GM18951 (cell line): Measurements from ENCODE around the gene PPFIA2.

Source experiments
- POLR2A ChIP-seq: IDR thresholded peaks from 4 replicates; pipeline ENCODE4 v1.6.1; 2011; ENCODE audit warnings: mild to moderate bottlenecking; ENCODE audit not compliant: insufficient read length, insufficient read depth; ENCODE audit errors: extremely low read depth
- in situ Hi-C: fragments of 300-500 bp; cut with MboI; formaldehyde crosslinking; loops from one replicate; pipeline ENCODE4 v1.12.0; 2022; ENCODE audit warnings: low sequenced_read_pairs, mixed read lengths, inconsistent platforms; ENCODE audit not compliant: unreplicated experiment

PPFIA2 gene

DNA sequence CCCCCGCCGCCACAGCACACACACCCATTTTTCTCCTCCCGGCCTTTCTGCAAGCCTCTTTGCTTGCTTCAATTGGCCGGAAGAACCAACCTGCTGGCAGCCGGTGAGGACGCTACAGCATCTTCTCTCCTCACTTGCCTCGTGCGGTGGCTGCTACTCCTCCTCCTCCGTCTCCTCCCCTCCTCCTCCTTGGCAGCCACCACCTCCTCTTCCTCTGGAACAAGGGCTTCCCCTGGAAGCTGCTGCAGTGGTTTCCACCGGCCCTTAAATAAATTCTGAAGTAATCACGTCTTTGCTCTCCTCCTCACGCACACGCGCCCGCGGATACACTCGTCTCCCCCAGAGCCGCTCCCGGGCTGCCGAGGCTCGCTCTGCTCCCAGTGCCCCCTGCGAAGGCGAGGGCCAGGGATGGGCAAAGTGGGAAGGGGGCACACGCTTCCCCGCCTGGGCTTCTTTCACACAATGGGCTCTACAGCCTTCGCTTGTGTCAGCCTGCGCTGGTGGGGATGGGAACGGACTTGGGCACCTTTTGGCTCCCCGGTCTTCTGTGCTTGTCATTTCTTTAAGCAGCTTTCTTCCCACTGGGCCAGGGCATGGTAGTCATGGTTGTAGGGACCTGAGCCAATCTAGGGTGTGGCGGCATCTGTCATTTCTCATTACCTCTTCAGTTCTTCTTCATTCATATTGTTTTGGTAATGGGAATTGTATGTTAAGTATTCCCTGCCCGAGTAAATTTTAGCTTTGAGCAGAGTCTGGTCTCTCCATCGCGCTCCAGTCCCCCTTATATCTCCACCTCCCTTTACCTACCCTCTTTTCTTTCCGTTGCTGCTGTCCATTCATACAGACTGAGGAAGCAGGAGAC, at the start of gene PPFIA2:
Gene PPFIA2 (minus strand): TSS at position 161 of the 862 bp plus-strand sequence.
- TF ChIP-seq POLR2A: no peak
- in situ Hi-C loops: no loop called here

- in situ Hi-C loops: no loop called here
- TF ChIP-seq POLR2A: no peak
Observed at GRCh38 chr12:81800298-81801148, 41.4 kb upstream of the PPFIA2 start.

DNA sequence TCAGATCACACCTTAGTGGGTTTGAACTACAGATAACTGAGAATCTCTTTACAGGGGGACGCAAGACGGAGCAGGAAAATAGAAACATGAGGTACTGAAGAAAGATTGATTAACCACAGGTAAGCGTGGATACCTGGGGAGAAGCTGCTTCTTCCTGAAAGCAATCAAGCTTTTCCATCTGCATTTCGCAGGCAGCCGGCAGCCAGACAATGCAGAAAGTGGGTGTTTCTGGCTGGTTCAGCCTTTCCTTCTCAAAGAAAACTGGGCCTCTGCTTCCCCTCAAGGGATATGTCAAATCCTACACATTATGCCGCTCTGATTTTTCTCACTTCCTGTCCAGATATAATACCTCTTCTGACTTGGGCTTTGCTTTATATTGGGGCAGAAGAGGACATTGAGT, 39.1 kb upstream of the PPFIA2 start:
- in situ Hi-C loops: no loop called here
- TF ChIP-seq POLR2A: no peak

DNA sequence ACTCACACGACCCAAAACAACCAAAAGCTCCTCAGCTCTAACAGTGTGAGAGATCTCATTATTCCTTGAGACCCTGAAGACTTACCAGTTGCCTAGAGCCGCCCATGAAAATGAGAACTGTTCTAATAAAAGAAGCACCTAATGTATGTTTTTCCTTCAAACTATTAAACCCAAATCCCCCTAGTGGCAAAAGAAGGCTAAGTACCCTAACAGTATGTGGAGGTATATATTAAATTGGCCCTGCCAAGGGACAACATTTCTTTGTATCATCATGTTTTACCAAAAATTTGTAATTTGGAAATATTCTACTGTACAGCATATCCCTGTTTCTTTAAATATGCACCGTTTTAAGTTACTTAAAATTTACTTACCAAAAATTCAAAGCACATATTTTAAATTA, 38.0 kb upstream of the PPFIA2 start:
- in situ Hi-C loops: no loop called here
- TF ChIP-seq POLR2A: no peak

DNA sequence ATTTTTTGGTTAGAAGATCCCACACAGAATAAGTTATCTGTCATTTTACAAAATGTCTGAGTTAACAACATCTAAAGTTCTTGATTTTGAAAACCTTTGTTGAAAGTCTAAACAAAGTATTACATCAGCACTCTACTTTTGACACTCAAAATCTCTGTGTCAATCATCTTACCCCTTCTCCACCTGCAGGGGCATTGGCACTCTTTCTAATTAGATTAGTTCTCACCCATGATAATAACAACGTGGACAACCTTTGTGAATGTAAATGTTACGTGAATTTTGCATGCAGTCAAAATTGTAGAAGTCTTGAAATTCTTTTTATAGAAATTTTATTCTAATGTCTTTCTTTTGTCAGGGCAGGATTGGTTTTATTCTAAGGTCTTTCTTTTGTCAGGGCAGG, 33.5 kb upstream of the PPFIA2 start:
- TF ChIP-seq POLR2A: no peak
- in situ Hi-C loops: no loop called here

GRCh38 chr12:81779216-81779615, 20.1 kb upstream of the PPFIA2 start:
- in situ Hi-C loops: no loop called here
- no peak for TF ChIP-seq POLR2A

DNA sequence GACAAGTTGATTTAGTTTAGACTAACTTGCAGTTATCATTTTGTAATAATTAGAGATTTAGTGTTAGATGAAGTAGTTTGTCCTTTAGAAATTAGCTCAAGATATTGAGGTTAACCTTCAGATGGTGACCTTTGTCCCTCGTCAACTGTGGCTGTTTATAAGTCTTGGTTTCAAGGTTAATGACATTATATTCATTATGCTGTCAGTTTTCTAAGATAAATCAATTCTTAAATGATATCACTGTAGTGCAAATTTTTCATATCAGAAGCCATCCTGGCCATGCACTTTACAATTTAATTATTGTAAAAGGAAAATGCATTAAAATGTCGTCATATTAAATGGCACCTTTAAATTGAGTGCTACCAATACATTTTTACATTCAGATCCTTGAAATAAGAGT, 19.6 kb upstream of the PPFIA2 start:
- TF ChIP-seq POLR2A: no peak
- in situ Hi-C loops: no loop called here

GRCh38 chr12:81758421-81759189, 545 bp downstream of the PPFIA2 start:
- in situ Hi-C loops: no loop called here
- TF ChIP-seq POLR2A: no peak

DNA sequence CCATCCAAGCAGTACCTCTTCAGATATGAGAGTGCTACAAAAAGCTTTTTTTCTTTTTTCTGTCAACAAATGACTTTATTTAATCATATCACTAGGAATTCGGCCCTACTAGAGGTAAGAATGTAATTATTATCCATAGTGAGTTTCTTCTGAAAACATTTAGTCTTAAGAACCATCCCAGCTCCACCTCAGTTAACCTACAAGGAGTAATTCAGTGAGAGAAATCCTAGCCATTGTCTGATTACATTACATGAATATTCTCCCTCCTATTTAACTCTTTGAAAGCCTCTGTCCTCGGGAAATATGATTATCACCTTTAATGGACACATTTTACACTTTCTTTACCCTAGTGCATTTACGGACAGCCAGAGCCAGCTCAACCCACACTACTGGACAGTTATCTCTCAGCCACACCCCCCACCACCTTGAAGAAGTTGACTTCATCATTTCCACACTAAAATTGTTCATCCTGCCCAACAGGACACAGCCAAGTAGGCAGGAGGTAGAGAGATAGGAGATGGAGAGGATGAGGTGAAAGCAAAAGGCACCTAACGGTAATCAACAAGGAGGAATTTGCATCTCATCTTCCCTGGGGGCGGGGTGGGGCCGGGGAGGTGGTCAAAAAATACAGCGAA, 1.3 kb downstream of the PPFIA2 start:
- in situ Hi-C loops: no loop called here
- no peak for TF ChIP-seq POLR2A

GRCh38 chr12:81729781-81730180, 29.4 kb downstream of the PPFIA2 start:
- TF ChIP-seq POLR2A: no peak
- in situ Hi-C loops: no loop called here

DNA sequence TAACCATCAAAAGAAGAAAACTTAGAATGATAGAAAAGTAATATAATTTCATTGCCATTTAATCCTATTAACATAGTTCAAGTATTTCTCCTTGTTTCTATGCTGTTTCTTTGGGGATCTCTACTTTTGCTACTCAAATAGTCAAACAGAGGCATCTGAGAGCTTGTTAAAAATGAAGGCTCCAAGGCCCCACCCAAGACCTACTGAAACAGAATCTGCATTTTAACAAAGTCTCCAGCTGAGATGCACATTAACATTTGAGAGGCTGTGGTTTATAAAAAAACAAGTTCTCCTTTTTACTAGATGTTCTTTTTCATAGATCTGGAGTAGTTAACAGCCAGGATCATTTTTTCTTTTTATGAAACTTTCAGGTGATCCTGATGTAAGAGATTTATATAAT, 31.8 kb downstream of the PPFIA2 start:
- in situ Hi-C loops: no loop called here
- no peak for TF ChIP-seq POLR2A

DNA sequence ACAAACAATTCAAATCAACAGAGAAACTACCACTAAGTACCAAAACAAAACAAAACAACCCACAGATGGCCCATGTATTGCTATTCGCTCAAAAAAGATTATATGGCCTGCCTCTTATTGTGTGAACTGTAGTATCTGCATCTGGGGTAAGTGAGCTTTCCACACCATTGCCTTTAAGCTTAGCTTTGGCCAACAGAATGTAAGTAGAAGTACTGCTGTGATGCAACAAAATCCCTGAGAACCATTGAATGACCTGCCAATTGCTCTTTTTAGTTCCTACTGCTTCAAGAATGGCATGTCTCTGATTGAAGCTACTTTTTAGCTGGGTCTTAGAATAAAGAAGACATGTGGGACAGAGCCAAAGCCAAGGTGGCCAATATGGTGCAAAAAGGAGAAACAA, 32.5 kb downstream of the PPFIA2 start:
- no peak for TF ChIP-seq POLR2A
- in situ Hi-C loops: no loop called here

DNA sequence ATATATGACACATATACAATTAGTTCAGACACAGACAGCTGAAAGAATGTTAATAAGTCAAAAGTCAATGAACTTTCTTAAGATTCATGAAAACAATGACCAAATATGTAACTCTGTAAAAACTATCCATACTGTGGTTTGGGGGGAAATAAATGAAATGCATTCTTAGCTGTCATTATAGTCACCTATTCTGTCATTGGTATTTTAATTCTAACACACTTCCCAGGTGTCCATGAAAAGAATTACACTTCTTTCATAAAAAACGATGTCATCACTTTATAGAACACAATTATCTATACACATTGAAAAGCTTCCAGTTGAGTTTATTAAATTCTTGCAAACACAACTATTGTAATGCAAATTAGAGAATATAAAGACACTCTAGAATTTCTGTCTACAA, 35.8 kb downstream of the PPFIA2 start:
- TF ChIP-seq POLR2A: no peak
- in situ Hi-C loops: no loop called here
